ENCODE data around the gene KIFC3.

KIFC3 gene

GRCh38 chr16:57801809-57802340, 416 bp downstream of the KIFC3 start:
- in situ Hi-C loops (cut with HindIII; ENCODE audit: low sequenced_read_pairs), result no loop called here
- DNase-seq (ENCODE audit: low read depth, low spot score), result peak; percentile 34
- TF ChIP-seq CTCF (IDR thresholded peaks at IDR 0.05; ENCODE audit: low read depth, low read length), result no peak
- H3K4me3 ChIP-seq (ENCODE audit: low read depth, low read length), result peak overlapping the region; percentile 83

- peak; percentile 4 for TF ChIP-seq CTCF (IDR thresholded peaks at IDR 0.05; ENCODE audit: low read depth, low read length)
- DNase-seq (ENCODE audit: low read depth, low spot score), result peak; percentile 68
- H3K4me3 ChIP-seq (ENCODE audit: low read depth, low read length), result peak overlapping the region; percentile 83
- in situ Hi-C loops (cut with HindIII; ENCODE audit: low sequenced_read_pairs), result no loop called here
Measured at GRCh38 chr16:57801098-57801808, 1.0 kb downstream of the KIFC3 start.

- no peak for TF ChIP-seq CTCF (IDR thresholded peaks at IDR 0.05; ENCODE audit: low read depth, low read length)
- in situ Hi-C loops (cut with HindIII; ENCODE audit: low sequenced_read_pairs), result no loop called here
- DNase-seq (ENCODE audit: low read depth, low spot score), result no peak
- H3K4me3 ChIP-seq (ENCODE audit: low read depth, low read length), result peak overlapping the region; percentile 83
Measured at GRCh38 chr16:57800200-57801097, 1.8 kb downstream of the KIFC3 start.

- in situ Hi-C loops (cut with HindIII; ENCODE audit: low sequenced_read_pairs), result no loop called here
- no peak for DNase-seq (ENCODE audit: low read depth, low spot score)
- TF ChIP-seq CTCF (IDR thresholded peaks at IDR 0.05; ENCODE audit: low read depth, low read length), result no peak
- H3K4me3 ChIP-seq (ENCODE audit: low read depth, low read length), result no peak overlapping the region
Measured at GRCh38 chr16:57799600-57800199, 2.6 kb downstream of the KIFC3 start.

GRCh38 chr16:57798953-57799599, 3.2 kb downstream of the KIFC3 start:
- in situ Hi-C loops (cut with HindIII; ENCODE audit: low sequenced_read_pairs), result no loop called here
- no peak overlapping the region for H3K4me3 ChIP-seq (ENCODE audit: low read depth, low read length)
- DNase-seq (ENCODE audit: low read depth, low spot score), result no peak
- no peak for TF ChIP-seq CTCF (IDR thresholded peaks at IDR 0.05; ENCODE audit: low read depth, low read length)

GRCh38 chr16:57798267-57798810, 4.0 kb downstream of the KIFC3 start:
- no peak for DNase-seq (ENCODE audit: low read depth, low spot score)
- in situ Hi-C loops (cut with HindIII; ENCODE audit: low sequenced_read_pairs), result no loop called here
- TF ChIP-seq CTCF (IDR thresholded peaks at IDR 0.05; ENCODE audit: low read depth, low read length), result no peak
- no peak overlapping the region for H3K4me3 ChIP-seq (ENCODE audit: low read depth, low read length)
